ENCODE results near the gene ARL13B.

DNA sequence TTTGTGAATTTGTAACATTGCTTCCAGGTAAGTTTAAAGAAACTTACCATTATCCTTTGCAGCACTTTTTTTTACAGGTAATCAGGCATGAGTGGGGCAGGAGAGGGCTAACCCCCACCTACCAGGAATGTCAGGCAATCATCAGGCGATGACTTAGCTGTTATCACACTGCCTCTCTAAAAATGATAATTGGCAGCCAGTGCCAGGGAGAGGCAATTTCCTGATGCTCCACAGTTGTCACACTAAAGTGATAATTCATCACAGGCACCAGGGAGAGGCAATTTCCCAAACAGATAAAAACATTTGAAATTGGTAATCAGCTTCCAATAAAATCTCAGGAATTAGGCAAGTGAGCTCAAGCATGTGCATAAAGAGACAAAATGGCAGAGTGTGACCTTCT is 109.2 kb downstream of the ARL13B start:
- TF ChIP-seq CTCF (conservative IDR thresholded peaks at IDR 0.05 in 1 of 2, IDR thresholded peaks at IDR 0.05 in 1 of 2; ENCODE audit: extremely low read depth in 1 of 2, insufficient read depth in 1 of 2, low read depth in 1 of 2, low read length in 2 of 2) (no peak), EZH2 (IDR thresholded peaks at IDR 0.05; ENCODE audit: borderline replicate concordance, low read length) (no peak)
